A673 (cell line): Measurements from ENCODE around the gene KANSL1. TPM values are rescaled to one million over a fixed set of nuclear protein-coding genes. Genes with fewer than 3 reads are reported as not detected.

Source experiments
- BruUV-seq: library from RNA; stranded (reverse); fragments of 400-500 nt; replicated peaks from 2 replicates; lab custom pipeline; 2021; lab: Mats Ljungman, UMichigan
- CTCF ChIA-PET: fragments of 300-600 bp; sonication (Branson Sonifier 250); formaldehyde crosslinking; loops from one replicate; lab custom pipeline; 2022; ENCODE audit warnings: antibody characterized with exemption; lab: Charles Lee
- POLR2A ChIA-PET: fragments of 300-600 bp; sonication (Branson Sonifier 250); formaldehyde crosslinking; loops from one replicate; lab custom pipeline; 2022; ENCODE audit warnings: antibody characterized with exemption; ENCODE audit not compliant: low non-redundant PET; lab: Charles Lee
- DNase-seq: peaks from one replicate; pipeline ENCODE4 v3.0.0-alpha.2; 2015; ENCODE audit warnings: low spot score
- H3K27ac ChIP-seq: fragments of 200-600 bp; sonication (generic); 2 replicates; pipeline ENCODE4 v1.5.1; 2016; ENCODE audit warnings: mixed run types, low read depth, mild to moderate bottlenecking, mixed read lengths, antibody characterized with exemption, low read length; ENCODE audit not compliant: poor library complexity, severe bottlenecking
- H3K27me3 ChIP-seq: fragments of 200-600 bp; sonication (generic); replicated peaks from 2 replicates; pipeline ENCODE4 v1.6.1; 2017; ENCODE audit warnings: mixed run types, low read depth, mild to moderate bottlenecking, mixed read lengths, antibody characterized with exemption, low read length; ENCODE audit not compliant: insufficient read depth, poor library complexity
- H3K36me3 ChIP-seq: fragments of 200-600 bp; sonication (generic); 2 replicates; pipeline ENCODE4 v1.6.1; 2016; ENCODE audit warnings: mixed run types, mild to moderate bottlenecking, mixed read lengths, antibody characterized with exemption, low read length; ENCODE audit not compliant: insufficient read depth, poor library complexity, severe bottlenecking
- H3K4me1 ChIP-seq: fragments of 200-600 bp; sonication (generic); 2 replicates; pipeline ENCODE4 v1.6.1; 2017; ENCODE audit warnings: mixed run types, mild to moderate bottlenecking, mixed read lengths, antibody characterized with exemption, low read length; ENCODE audit not compliant: insufficient read depth, poor library complexity, severe bottlenecking
- H3K4me3 ChIP-seq: fragments of 200-600 bp; sonication (generic); 2 replicates; pipeline ENCODE4 v1.5.1; 2016; ENCODE audit warnings: low read depth, mixed run types, mild to moderate bottlenecking, mixed read lengths, low read length; ENCODE audit not compliant: poor library complexity, severe bottlenecking
- H3K9me3 ChIP-seq: fragments of 200-600 bp; sonication (generic); 2 replicates; pipeline ENCODE4 v1.6.1; 2016; ENCODE audit warnings: mixed run types, low read depth, mild to moderate bottlenecking, mixed read lengths, antibody characterized with exemption, low read length; ENCODE audit not compliant: poor library complexity, severe bottlenecking
- CTCF ChIP-seq: fragments of 300-800, 200-600 bp; sonication (generic); conservative IDR thresholded peaks from 2 replicates; pipeline ENCODE4 v1.5.1; 2017; ENCODE audit warnings: low read depth, mild to moderate bottlenecking, antibody characterized with exemption, low read length, moderate library complexity, mixed read lengths
- EZH2 ChIP-seq: fragments of 200-600 bp; sonication (generic); IDR thresholded peaks from 2 replicates; pipeline ENCODE4 v1.6.1; 2017; ENCODE audit warnings: borderline replicate concordance, low read depth, mild to moderate bottlenecking, mixed read lengths, antibody characterized with exemption, low read length; ENCODE audit not compliant: poor library complexity, severe bottlenecking
- intact Hi-C: fragments of 100-400 bp; cut with micrococcal nuclease; formaldehyde crosslinking; loops from one replicate; pipeline ENCODE4 v1.10.0; 2022; ENCODE audit not compliant: unreplicated experiment
- total RNA-seq: library from RNA; stranded (reverse); gene quantifications from 2 replicates; pipeline ENCODE4 v1.2.3, GENCODE V29; 2021

KANSL1 gene
- total RNA-seq, 1 experiment from 2014 or later = 64.9 TPM

- H3K4me3 ChIP-seq = no peak overlapping the region
- intact Hi-C loops = no loop called here
These were observed 196.8 kb downstream of the KANSL1 start for GRCh38 chr17:45996282-45996937.

GRCh38 chr17:45995627-45996270, 197.5 kb downstream of the KANSL1 start:
- Histone ChIP-seq H3K36me3 (no peaks in the 10 kb centered on the region), H3K9me3 (no peaks in the 10 kb centered on the region), H3K4me1 (no peaks in the 10 kb centered on the region), H3K4me3 (no peak overlapping the region), H3K27me3 (no peaks in the 10 kb centered on the region), H3K27ac (no peak overlapping the region)
- ChIA-PET CTCF (no interaction called here), POLR2A (no interaction called here)
- DNase-seq = no peak
- BruUV-seq = no TSS peak
- intact Hi-C loops = no loop called here
- TF ChIP-seq CTCF (no peak), EZH2 (no peak)

More at GRCh38 chr17:45996282-45996937, 196.8 kb downstream of the KANSL1 start:
- Histone ChIP-seq H3K27me3 (no peaks in the 10 kb centered on the region), H3K9me3 (no peaks in the 10 kb centered on the region), H3K36me3 (no peaks in the 10 kb centered on the region), H3K4me1 (no peaks in the 10 kb centered on the region), H3K27ac (no peak overlapping the region)
- no peak for TF ChIP-seq EZH2
- no peak for TF ChIP-seq CTCF
- CTCF ChIA-PET = no interaction called here
- no TSS peak for BruUV-seq
- POLR2A ChIA-PET = no interaction called here
- no peak for DNase-seq

- ChIA-PET POLR2A (no interaction called here), CTCF (no interaction called here)
- intact Hi-C loops = no loop called here
- H3K36me3 ChIP-seq = no peaks in the 10 kb centered on the region
- no peaks in the 10 kb centered on the region for H3K27me3 ChIP-seq
- no peaks in the 10 kb centered on the region for H3K9me3 ChIP-seq
- no peak for DNase-seq
- no peak overlapping the region for H3K27ac ChIP-seq
- no peaks in the 10 kb centered on the region for H3K4me1 ChIP-seq
- H3K4me3 ChIP-seq = no peak overlapping the region
- no peak for TF ChIP-seq EZH2
- no peak for TF ChIP-seq CTCF
- BruUV-seq = no TSS peak
These were observed 198.2 kb downstream of the KANSL1 start for GRCh38 chr17:45994987-45995386.
